ENCODE data around the gene CLPTM1L. TPM values are rescaled to one million over a fixed set of nuclear protein-coding genes. Genes with fewer than 3 reads are reported as not detected.

Gene CLPTM1L
- total and polyA plus RNA-seq, 2 donors from 2014 or later: 96.6 to 135 TPM

GRCh38 chr5:1380910-1381309 is 36.0 kb upstream of the CLPTM1L start:
- TF ChIP-seq, protein P1, sequence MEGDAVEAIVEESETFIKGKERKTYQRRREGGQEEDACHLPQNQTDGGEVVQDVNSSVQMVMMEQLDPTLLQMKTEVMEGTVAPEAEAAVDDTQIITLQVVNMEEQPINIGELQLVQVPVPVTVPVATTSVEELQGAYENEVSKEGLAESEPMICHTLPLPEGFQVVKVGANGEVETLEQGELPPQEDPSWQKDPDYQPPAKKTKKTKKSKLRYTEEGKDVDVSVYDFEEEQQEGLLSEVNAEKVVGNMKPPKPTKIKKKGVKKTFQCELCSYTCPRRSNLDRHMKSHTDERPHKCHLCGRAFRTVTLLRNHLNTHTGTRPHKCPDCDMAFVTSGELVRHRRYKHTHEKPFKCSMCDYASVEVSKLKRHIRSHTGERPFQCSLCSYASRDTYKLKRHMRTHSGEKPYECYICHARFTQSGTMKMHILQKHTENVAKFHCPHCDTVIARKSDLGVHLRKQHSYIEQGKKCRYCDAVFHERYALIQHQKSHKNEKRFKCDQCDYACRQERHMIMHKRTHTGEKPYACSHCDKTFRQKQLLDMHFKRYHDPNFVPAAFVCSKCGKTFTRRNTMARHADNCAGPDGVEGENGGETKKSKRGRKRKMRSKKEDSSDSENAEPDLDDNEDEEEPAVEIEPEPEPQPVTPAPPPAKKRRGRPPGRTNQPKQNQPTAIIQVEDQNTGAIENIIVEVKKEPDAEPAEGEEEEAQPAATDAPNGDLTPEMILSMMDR (IDR thresholded peaks at IDR 0.05; ENCODE audit: borderline replicate concordance, extremely low read depth, insufficient read depth): no peak
- intact Hi-C loops (cut with DNase I): no loop called here
- no peak overlapping the region for H3K9ac ChIP-seq (ENCODE audit: low read length in 3 of 3)

GRCh38 chr5:1380011-1380817 is 35.3 kb upstream of the CLPTM1L start:
- DNase-seq (peak in 4 of 5 donors; percentile 45 to 79 (median 67)), FAIRE-seq (no peak)
- H3K4me3 ChIP-seq (ENCODE audit: low read length in 3 of 3): no peak overlapping the region
- no peaks in the 10 kb centered on the region for H3K27me3 ChIP-seq (ENCODE audit: control insufficient read depth, insufficient read depth, low read length)
- intact Hi-C loops (cut with DNase I): no loop called here
- TF ChIP-seq, protein P1 (IDR thresholded peaks at IDR 0.05; ENCODE audit: borderline replicate concordance, extremely low read depth, insufficient read depth): peak; percentile 60
- H3K36me3 ChIP-seq (ENCODE audit: control insufficient read depth in 2 of 3, insufficient read depth in 3 of 3, low read length in 3 of 3): no peaks in the 10 kb centered on the region
- H3K9me3 ChIP-seq (ENCODE audit: control insufficient read depth in 2 of 3, insufficient read depth in 1 of 3, low read length in 3 of 3): no peaks in the 10 kb centered on the region
- no peak overlapping the region for H3K27ac ChIP-seq (ENCODE audit: low read depth in 2 of 2, low read length in 2 of 2)
- peaks cover 0 to 1% (median 0%) of the 10 kb centered on the region in 3 donors for H3K4me1 ChIP-seq (ENCODE audit: control insufficient read depth in 2 of 3, insufficient read depth in 2 of 3, low read depth in 1 of 3, low read length in 3 of 3)
- no peak overlapping the region for H3K9ac ChIP-seq (ENCODE audit: low read length in 3 of 3)

More at GRCh38 chr5:1380910-1381309, 36.0 kb upstream of the CLPTM1L start:
- Histone ChIP-seq H3K9me3 (ENCODE audit: control insufficient read depth in 2 of 3, insufficient read depth in 1 of 3, low read length in 3 of 3) (no peaks in the 10 kb centered on the region), H3K36me3 (ENCODE audit: control insufficient read depth in 2 of 3, insufficient read depth in 3 of 3, low read length in 3 of 3) (no peaks in the 10 kb centered on the region), H3K27me3 (ENCODE audit: control insufficient read depth, insufficient read depth, low read length) (no peaks in the 10 kb centered on the region), H3K4me1 (ENCODE audit: control insufficient read depth in 2 of 3, insufficient read depth in 2 of 3, low read depth in 1 of 3, low read length in 3 of 3) (peaks cover 0 to 4% (median 3%) of the 10 kb centered on the region in 3 donors), H3K27ac (ENCODE audit: low read depth in 2 of 2, low read length in 2 of 2) (no peak overlapping the region), H3K4me3 (ENCODE audit: low read length in 3 of 3) (no peak overlapping the region)
- no peak for FAIRE-seq
- peak in 1 of 5 donors; percentile 58 for DNase-seq

- no peaks in the 10 kb centered on the region for H3K36me3 ChIP-seq (ENCODE audit: control insufficient read depth in 2 of 3, insufficient read depth in 3 of 3, low read length in 3 of 3)
- H3K27me3 ChIP-seq (ENCODE audit: control insufficient read depth, insufficient read depth, low read length): no peaks in the 10 kb centered on the region
- TF ChIP-seq, protein P1 (IDR thresholded peaks at IDR 0.05; ENCODE audit: borderline replicate concordance, extremely low read depth, insufficient read depth): no peak
- no peaks in the 10 kb centered on the region for H3K9me3 ChIP-seq (ENCODE audit: control insufficient read depth in 2 of 3, insufficient read depth in 1 of 3, low read length in 3 of 3)
- intact Hi-C loops (cut with DNase I): no loop called here
- H3K9ac ChIP-seq (ENCODE audit: low read length in 3 of 3): no peak overlapping the region
- no peak overlapping the region for H3K27ac ChIP-seq (ENCODE audit: low read depth in 2 of 2, low read length in 2 of 2)
- no peak for FAIRE-seq
- no peaks in the 10 kb centered on the region for H3K4me1 ChIP-seq (ENCODE audit: control insufficient read depth in 2 of 3, insufficient read depth in 2 of 3, low read depth in 1 of 3, low read length in 3 of 3)
- peak in 1 of 5 donors; percentile 57 for DNase-seq
- no peak overlapping the region for H3K4me3 ChIP-seq (ENCODE audit: low read length in 3 of 3)
Observed at GRCh38 chr5:1378866-1379659, 34.2 kb upstream of the CLPTM1L start.

Measured in kidney (tissue), 14 donors.